ENCODE results near the gene VPS37C. TPM values are rescaled to one million over a fixed set of nuclear protein-coding genes. Genes with fewer than 3 reads are reported as not detected.

The VPS37C gene
- total RNA-seq, 2 donors from 2014 or later: 13.2 to 21.1 TPM

- intact Hi-C loops (cut with DNase I): no loop called here
- TF ChIP-seq CTCF (IDR thresholded peaks at IDR 0.05) (no peak), POLR2A (IDR thresholded peaks at IDR 0.05) (no peak)
- Histone ChIP-seq H3K4me1 (peaks cover 22% of the 10 kb centered on the region), H3K9me3 (no peaks in the 10 kb centered on the region), H3K4me3 (no peak overlapping the region), H3K36me3 (replicated peaks in 1 of 2; ENCODE audit: insufficient read depth in 1 of 2, low read depth in 2 of 2) (no peaks in the 10 kb centered on the region), H3K27ac (no peak overlapping the region), H3K27me3 (no peaks in the 10 kb centered on the region)
- 69 to 77% methylated on average over 6 of the region's 6 CpGs for WGBS, 2 donors
- no peak for ATAC-seq
- DNase-seq: no peak
Observed at GRCh38 chr11:61125310-61125684, 35.9 kb downstream of the VPS37C start.

- H3K27ac ChIP-seq: no peak overlapping the region
- H3K27me3 ChIP-seq: no peaks in the 10 kb centered on the region
- DNase-seq: peak in 2 of 4 donors; percentile 23 to 31
- H3K4me1 ChIP-seq: peaks cover 17% of the 10 kb centered on the region
- H3K9me3 ChIP-seq: no peaks in the 10 kb centered on the region
- intact Hi-C loops (cut with DNase I): no loop called here
- no peak overlapping the region for H3K4me3 ChIP-seq
- no peak for TF ChIP-seq CTCF (IDR thresholded peaks at IDR 0.05)
- TF ChIP-seq POLR2A (IDR thresholded peaks at IDR 0.05): no peak
- WGBS, 2 donors: 76 to 90% methylated on average over 16 to 17 of the region's 17 CpGs
- no peaks in the 10 kb centered on the region for H3K36me3 ChIP-seq (replicated peaks in 1 of 2; ENCODE audit: insufficient read depth in 1 of 2, low read depth in 2 of 2)
- no peak for ATAC-seq
Observed at GRCh38 chr11:61124574-61125309, 36.5 kb downstream of the VPS37C start.

GRCh38 chr11:61123775-61124571, 37.3 kb downstream of the VPS37C start:
- intact Hi-C loops (cut with DNase I): no loop called here
- ATAC-seq: no peak

GRCh38 chr11:61122761-61123160, 38.5 kb downstream of the VPS37C start:
- 87 to 90% methylated on average over 8 to 12 of the region's 13 CpGs for WGBS, 2 donors
- no peak overlapping the region for H3K27ac ChIP-seq
- TF ChIP-seq POLR2A (IDR thresholded peaks at IDR 0.05) (no peak), CTCF (IDR thresholded peaks at IDR 0.05) (no peak)
- H3K36me3 ChIP-seq (replicated peaks in 1 of 2; ENCODE audit: insufficient read depth in 1 of 2, low read depth in 2 of 2): no peaks in the 10 kb centered on the region
- H3K9me3 ChIP-seq: no peaks in the 10 kb centered on the region
- DNase-seq (no peak), ATAC-seq (no peak)
- peaks cover 13% of the 10 kb centered on the region for H3K4me1 ChIP-seq
- intact Hi-C loops (cut with DNase I): no loop called here
- no peak overlapping the region for H3K4me3 ChIP-seq
- H3K27me3 ChIP-seq: no peaks in the 10 kb centered on the region

More at GRCh38 chr11:61123775-61124571, 37.3 kb downstream of the VPS37C start:
- H3K36me3 ChIP-seq (replicated peaks in 1 of 2; ENCODE audit: insufficient read depth in 1 of 2, low read depth in 2 of 2): no peaks in the 10 kb centered on the region
- DNase-seq: no peak
- H3K27ac ChIP-seq: no peak overlapping the region
- H3K27me3 ChIP-seq: no peaks in the 10 kb centered on the region
- no peaks in the 10 kb centered on the region for H3K9me3 ChIP-seq
- no peak overlapping the region for H3K4me3 ChIP-seq
- peaks cover 13% of the 10 kb centered on the region for H3K4me1 ChIP-seq
- WGBS, 2 donors: 79 to 93% methylated on average over 9 to 13 of the region's 13 CpGs
- TF ChIP-seq CTCF (IDR thresholded peaks at IDR 0.05) (no peak), POLR2A (IDR thresholded peaks at IDR 0.05) (no peak)

All from body of pancreas (tissue), 4 donors.